ENCODE measurements around the gene SORL1-AS1.

Gene SORL1-AS1

DNA sequence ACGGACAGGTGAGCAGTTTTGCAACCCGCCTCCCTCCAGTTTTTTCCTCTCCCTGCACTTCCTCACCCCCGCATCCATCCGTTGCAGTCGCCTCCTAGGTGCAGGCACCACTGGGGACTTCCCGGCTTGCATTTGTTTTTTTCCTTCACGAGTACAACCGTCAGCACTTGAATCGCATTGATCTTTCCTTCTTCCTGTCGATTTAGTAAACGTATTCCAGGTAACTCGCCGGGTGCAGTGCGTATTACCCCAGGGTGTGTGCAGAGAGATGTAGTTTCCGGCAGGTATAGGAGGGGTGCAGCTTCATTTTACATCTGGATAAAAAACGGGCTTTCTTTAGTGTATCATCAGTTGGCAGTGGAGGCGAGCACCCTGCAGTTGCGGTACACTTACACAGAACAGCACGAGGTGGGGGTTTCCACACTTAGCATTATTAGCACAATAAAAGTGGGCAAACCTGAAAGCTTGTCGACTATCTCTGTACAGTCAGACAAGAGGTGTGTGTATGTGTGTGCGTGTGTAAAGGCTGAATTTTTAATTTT, at the start of gene SORL1-AS1:
TSS of gene SORL1-AS1 (minus strand) at position 359 of the 542 bp plus-strand sequence.
- DNase-seq (ENCODE audit: low read depth): no peak

DNA sequence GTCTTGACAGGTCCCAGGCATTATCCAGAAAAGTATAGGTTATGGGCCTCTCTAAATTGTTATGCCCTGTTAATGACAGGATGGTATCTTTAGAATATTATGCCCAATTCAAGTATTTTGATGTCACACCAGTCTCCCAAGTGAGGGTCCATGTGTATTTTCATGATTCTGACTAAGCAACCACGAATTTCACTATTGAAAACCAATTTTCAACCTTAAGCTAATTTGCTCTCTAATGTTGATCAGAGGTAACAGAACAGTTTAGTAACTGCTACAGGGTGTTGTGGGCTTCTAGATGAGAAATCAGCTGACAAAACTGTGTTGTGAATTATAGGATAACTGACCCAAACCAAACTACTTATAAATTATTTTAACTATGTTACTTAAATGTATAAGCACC, 48.0 kb upstream of the SORL1-AS1 start:
- DNase-seq (ENCODE audit: low read depth): no peak

DNA sequence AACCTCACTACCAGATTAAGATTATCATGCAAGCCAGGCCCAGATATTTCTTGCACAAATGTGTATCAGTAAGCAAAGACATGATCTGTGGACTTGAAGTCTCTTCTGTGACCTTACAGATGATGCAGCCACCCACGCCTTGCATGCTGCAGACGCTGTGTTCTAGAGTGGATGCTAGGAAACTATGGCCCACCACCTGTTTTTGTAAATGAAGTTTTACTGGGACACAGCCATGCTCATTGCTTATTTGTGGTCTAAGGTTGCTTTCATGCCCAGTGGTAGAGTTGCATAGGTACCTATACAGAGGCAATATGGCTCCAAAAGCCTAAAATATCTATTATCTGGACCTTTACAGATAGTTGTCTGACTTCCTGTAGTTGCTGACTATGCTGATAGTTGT, 47.5 kb upstream of the SORL1-AS1 start:
- DNase-seq (ENCODE audit: low read depth): no peak

DNA sequence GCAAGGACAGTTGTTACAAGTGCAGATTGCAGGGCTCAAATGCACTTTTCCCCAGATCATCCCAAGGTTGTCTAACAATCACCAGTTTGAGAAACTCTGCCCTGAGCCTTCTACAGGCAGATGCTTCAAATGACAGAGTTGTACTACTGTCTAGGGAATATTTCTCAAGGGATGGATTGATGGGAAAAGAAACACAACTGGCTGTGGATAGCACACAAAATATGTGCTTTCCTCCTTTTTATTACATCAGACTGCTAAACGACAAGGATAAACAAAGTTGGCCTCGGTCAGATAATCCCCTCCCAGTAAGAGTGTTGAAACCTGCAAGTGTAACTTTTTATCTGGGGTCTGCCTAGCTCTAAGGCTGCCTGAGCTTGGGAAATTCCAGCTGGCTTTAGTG, 46.6 kb upstream of the SORL1-AS1 start:
- DNase-seq (ENCODE audit: low read depth): no peak

DNA sequence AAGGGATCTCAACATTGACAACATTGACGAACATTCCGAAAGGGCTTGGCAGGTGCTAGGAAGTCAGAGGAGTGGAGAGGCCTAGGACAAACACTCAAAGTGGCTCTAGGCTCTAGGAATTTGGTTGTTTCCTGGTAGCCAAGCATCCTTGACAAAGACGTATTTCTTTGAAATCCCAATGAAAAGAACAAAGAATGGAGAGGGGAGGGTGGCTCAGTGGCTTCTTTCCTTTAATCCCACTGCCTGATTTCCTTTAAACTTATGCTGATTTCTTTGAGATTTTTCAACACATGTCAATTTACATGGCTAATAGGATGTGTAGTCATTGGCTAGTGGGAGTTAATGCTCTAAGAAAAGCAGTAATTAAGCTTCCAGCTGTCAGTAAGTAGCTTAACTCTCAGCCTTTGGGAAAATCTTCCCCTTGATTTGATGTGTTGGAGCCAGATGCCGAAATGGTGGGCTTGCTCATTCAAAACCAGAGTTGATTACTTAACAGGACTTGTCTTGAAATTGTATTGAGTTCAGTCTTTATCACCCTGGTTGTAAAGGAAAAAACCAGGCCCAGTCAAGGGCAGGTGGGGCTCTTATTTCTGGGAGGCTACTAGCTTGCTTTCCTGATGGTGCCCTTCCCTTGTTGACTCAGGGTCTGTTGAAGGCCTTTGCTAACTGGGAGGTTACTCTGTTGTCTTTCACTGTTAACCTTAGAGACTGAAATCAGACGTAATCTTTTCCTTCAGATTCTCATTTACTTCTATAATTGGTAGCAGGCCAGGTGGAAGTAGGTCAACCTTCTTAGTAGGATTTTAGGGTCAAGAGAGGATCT, 44.6 kb upstream of the SORL1-AS1 start:
- no peak for DNase-seq (ENCODE audit: low read depth)

DNA sequence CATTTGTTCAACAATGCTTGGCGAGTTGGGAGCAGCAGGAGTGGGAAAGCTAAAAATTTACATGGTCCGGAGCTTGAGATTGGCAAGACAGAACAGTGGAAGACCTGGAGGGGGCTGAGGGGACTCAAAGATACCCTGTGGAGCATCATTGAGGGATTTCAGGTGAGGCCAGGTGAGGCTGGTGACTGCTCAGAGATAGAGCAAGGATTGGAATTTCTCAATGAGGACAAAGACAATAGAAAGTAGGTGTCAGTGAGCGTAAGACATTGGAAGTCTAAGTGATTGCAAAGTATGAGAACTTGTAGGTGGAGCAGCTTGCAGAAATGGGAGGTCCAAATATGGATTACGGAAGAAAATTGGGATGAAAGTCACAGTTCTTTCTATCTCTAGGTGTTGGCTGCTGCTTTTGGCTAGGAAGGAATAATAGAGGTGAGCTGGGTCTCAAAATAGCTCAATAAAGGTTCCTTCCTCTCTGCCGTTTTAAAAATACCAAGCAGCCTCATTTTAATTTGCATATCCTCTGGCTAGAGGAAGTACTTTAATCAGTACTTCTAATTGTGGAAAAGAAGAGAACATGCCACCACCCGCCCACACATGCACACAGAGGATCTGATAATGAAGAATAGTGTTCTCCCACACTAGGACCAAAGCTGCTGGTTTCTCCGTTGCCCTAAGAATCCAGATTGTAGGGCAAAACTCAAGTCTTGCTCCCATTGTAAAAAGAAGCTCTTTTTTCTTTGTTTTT, 41.8 kb upstream of the SORL1-AS1 start:
- DNase-seq (ENCODE audit: low read depth): peak; percentile 23

DNA sequence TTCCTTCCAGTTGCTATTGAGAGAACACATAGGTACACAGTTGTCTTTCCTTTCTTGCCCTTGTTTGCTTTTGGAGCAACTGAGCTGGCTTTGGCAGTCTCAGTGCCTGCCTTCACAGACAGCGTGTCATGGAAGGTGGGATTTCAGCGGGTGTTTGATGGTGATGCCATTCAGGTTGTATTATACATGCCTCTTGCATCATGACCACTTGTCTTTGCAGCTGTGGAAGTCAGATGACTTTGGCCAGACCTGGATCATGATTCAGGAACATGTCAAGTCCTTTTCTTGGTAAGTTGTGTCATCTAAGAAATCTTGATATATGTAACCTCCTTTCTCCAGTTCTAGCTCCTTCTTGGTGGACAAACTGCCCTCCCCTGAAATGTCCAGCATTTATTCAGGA, 37.1 kb upstream of the SORL1-AS1 start:
- no peak for DNase-seq (ENCODE audit: low read depth)

DNA sequence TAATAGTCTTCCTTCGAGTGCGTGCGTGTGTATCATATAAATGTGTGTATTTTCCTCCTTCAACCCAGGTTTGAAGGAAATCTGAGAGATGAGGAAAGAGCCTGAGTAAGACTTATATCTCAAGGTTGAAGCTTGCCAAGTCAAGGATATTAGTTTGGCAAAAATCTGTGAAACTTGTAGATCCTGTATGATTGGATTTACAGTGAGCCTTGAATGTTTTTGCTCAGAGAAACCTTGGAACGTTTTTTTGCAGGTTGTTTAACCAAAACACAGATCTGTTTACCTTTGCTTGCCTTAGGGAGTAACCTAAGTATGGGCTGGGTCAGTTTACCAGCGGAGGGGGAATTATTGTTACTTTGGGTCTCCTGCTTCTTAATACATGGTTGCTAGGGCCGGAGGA, 35.9 kb upstream of the SORL1-AS1 start:
- DNase-seq (ENCODE audit: low read depth): no peak

DNA sequence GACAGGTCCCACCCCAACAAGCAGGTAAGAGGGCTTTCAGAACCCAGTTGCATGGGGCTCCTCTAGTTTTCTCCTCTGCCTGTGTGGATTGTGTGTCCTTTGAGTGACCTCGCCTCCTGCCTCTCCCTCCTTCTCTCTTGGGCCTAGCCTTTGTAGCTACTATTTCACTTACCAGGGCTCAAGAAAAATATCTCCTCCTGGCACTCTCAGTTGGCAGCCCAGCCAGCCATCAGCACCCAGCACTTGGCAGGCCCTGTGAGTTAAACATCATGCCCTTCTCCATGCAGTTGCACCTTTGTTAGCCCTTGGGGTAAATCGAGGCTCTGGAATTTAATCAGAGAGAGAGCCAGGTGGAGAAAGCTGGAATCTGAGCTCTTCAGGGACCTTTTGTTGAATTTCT, 35.4 kb upstream of the SORL1-AS1 start:
- no peak for DNase-seq (ENCODE audit: low read depth)

DNA sequence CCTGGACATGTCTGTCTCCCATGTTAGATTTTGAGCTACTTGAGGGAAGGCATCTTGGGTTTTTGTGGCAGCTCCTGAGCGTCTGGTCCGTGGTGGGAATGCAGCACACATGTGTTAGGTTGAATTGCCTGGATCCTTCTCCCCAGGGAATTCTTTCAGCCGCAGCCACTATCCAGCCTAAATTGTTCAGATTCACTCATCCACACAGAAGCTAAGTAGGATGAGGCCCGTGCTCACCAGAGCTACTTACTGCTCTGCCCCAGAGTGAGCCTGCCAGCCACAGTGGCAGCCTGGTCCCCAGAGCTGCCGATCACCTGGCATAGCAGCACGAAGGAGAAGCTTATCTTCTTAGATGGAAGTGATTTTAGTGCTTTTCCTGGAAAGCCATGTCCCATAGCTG, 34.4 kb upstream of the SORL1-AS1 start:
- no peak for DNase-seq (ENCODE audit: low read depth)

DNA sequence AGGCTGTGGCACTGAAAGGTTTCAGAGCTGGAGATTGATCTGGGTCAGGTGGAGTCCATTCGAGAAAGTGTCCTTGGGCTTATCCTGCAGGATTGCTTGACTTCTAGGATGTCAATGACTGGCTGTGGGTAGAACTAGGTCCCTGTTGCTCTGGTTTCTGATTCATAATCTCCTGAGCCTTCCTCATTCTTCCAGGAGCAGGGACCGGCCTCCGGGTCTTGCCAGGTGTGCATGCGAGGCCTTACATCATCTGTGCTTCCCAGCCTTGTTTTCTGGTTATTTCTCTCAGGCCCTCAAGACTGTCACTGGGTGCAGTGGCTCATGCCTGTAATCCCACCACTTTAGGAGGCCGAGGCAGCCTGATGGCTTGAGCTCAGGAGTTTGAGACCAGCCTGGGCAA, 33.3 kb upstream of the SORL1-AS1 start:
- no peak for DNase-seq (ENCODE audit: low read depth)

DNA sequence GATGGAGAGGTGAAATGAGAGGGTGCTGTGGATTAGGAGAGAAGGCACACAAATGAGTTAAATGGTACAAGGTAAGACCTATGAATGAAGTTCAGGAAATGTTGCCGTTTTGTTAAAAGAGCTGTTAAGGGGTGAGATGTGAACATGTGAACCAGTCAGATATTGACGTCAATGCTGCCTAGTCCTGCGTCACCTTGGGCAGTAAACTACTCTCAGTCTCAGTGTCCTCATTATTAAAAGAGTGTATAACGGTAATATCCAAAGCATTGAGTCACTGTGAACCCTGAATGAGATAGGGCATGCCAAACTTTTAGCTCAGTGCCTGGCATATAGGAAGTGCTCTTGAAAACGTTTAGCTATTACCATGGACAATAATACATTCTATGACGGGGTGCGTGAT, 32.4 kb upstream of the SORL1-AS1 start:
- no peak for DNase-seq (ENCODE audit: low read depth)

DNA sequence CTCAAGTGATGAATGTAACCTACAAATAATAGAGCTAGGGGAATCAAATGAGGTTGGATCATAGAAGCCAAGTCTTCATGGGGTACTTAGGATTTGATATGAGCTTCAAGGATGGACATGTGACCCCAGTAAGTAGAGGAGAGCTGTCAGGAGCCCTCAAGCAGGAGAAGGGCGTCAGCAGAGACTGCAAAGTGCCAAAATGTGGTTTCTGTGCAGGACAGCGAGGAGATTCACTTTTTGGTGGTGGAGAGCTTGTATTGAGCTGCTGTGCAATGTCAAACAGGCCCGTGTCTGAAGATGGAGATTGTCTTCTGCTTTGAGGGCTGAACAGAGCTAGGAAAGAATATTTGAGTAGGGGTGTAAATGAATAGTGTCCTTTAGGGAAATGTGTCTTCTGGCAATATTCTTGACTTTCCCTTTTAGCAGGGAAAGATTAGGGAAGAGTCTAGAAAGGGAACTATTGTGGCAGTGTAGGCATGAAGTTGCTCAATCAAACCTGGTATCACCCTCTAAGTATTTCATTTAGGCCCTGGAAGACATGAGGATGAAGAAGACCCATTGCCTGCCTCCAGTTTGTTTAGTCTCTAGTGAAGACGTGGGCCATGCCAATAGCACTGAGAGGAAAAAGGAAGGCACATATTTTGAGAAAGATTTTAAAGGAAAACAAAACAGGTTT, 31.2 kb upstream of the SORL1-AS1 start:
- no peak for DNase-seq (ENCODE audit: low read depth)

DNA sequence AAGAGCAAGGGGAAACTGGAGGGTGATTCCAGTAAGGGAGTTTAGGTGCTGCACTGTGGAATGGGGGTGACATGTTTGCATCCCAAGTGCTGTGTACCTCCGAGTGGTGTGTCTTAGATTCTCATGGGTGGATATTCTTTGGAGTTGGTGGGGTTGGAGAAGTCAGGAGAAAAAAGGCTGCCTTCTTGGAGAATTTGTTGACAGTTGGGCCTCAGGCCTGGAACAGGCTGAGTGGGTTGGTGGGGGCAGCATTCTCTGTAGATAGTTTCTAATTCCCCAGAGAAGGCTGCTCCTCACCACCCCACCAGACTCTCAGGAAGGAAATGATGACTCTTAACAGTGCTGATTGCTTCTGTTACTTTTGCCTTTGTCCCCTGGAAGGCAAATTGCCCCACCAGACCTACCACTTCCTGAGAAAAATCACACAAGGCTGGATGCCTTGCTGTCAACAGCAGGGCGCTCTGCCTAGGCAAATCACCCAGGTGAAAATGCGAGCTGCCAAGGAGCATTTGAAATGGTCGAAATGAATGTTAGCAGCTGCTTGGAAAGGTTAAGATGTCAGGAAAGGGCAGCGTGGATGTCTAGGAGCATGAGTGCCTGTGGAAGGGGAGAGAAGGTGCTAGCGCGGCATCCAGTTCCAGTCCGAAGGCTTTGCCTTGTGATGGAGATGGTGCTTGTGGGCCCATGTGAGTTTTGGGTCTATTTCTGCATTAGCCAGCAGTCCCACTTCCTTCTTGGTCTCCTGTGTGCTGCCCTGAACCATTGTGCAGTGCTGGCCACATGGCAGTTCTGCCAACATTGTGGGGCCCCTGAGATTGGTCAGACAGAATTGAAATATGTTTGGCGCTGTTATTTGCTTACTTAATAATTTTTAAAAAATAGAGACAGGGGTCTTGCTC, 29.7 kb upstream of the SORL1-AS1 start:
- peak; percentile 23 for DNase-seq (ENCODE audit: low read depth)

DNA sequence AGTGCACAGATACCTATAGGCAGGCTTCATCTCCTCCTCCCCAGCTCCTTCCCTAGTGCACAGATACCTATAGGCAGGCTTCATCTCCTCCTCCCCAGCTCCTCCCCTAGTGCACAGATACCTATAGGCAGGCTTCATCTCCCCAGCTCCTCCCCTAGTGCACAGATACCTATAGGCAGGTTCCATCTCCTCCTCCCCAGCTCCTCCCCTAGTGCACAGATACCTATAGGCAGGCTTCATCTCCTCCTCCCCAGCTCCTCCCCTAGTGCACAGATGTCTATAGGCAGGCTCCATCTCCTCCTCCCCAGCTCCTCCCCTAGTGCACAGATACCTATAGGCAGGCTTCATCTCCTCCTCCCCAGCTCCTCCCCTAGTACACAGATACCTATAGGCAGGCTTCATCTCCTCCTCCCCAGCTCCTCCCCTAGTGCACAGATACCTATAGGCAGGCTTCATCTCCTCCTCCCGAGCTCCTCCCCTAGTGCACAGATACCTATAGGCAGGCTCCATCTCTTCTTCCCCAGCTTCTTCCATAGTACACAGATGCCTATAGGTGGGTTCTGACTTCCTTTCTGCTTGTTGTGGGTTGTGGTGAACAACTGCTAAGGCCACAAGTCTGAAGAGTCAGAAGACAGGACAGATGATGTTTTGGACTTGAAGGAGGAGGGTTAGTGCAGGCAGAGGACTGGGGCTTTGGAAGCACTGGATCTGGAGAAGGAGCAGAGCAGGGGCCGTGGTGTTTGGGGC, 28.9 kb upstream of the SORL1-AS1 start:
- peak; percentile 13 for DNase-seq (ENCODE audit: low read depth)

DNA sequence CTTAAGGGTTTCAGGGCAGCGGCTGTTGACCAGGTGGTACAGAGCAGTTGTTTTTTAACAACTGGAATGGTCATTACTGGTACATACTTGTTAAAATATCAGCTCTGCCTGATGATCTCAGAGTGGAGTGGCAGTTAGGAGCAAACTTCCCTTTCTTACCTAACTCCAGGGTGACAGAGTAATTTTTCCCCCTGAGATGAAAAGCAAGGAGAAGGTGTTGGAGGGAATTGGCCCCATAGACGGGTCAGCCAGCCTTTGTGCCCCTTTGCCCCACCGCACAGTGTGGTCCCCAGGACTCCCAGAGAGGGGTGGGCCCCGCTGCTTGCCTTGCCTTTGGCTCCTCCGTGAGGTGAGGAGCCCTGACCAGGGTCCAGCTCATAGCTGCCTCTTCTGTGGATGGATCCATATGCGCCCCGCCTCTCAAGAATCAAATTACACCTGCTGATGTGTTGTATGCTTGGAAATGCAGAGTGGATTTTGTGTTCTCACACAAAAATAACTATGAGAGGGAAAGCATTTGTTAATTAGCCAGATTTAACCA, 27.0 kb upstream of the SORL1-AS1 start:
- no peak for DNase-seq (ENCODE audit: low read depth)

DNA sequence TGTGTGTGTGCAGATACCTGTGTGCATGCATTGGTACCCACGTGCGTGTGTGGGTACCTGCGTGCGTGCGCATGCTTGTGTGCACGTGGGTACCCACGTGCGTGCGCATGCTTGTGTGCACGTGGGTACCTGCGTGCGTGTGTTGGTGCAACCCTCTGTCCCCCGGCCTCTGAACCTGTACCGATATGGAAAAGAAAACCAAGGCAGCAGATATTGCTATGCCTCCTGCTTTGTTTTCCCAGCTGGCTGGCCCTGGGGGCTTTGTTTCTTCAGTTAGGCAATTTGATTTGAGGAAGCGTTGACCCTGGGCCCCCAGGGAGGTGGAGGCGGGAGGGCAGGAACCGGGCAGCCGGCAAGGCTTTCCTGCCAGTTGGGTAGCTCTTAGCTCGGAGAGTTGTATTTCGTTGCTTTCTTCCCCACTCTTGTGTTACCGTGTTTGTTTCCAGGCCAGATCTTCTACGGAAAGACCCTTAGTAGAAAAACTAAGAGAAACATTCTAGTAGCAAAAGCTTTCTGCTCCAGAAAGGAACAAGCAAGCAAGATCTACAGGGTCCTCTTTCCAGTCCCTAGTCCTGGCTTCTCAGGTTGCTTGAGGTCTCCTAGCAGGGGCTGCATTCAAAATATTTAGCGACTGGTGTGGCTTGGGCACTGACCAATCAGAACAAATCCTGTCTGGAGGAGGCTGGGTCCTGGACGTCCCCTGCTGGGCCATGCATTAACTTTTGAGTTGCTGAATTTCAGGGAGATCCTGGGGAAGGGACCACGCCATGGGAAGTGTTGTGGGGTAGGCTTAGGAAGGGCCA, 26.3 kb upstream of the SORL1-AS1 start:
- no peak for DNase-seq (ENCODE audit: low read depth)

DNA sequence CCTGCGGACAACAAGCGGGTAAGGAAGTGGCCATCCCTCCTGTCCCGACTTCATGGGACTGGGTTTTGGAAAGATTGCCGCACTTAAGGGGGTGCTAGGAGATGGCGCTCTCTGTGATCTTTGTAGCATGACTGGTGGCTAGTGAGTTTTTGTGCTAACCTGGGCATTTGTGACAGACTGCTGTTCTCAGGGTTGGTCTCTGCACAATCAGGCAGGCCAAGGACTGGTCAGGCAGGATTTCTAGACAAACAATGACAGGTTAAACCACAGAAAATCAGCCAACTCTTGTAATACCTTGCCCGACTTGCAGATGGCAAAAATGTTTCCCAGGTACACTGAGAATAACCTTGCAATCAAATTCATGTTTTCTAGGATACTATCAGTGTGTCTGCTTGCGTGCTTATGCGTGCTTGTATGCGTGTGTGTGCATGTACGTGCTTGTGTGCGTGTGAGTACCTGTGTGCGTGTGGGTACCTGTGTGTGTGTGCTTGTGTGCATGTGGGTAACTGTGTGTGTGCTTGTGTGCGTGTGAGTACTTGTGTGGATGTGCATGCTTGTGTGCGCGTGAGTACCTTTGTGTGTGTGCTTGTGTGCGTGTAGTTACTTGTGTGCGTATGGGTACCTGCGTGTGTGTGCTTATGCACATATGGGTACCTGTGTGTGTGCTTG, 25.6 kb upstream of the SORL1-AS1 start:
- no peak for DNase-seq (ENCODE audit: low read depth)

DNA sequence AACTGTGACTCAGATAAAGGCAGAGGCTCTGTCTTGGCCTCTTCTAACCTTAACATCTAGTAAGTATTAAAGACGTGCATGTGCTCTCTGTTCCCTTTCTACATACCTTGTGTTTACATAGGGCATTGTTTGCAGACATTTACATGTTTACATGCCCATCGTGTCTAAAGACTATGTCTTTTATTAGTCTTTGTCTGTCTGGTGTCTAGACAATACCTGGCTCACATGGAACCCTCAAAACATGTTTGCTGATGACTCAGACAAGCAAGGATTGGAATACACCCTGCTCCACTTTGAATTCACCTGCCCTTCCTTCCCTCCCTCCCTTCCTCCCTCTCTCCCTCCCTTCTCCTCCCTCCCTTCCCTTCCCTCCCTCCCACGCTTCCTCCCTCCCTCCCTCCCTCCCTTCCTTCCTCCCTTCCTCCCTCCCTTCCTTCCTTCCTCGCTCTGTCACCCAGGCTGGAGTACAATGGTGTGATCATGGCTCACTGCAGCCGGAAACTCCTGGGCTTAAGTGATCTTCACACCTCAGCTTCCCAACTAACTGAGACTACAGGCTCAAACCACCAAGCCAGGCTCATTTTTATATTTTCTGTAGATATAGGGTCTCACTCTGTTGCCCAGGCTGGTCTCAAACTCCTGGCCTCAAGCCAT, 23.7 kb upstream of the SORL1-AS1 start:
- no peak for DNase-seq (ENCODE audit: low read depth)

Measured in activated T-cell treated with anti-CD3 and anti-CD28 coated beads for 48 hours (primary cell).